ENCODE data around the gene SLC26A11. TPM values are rescaled to one million over a fixed set of nuclear protein-coding genes. Genes with fewer than 3 reads are reported as not detected.

The SLC26A11 gene
- total RNA-seq, 4 donors from 2014 or later, result 7.9 to 19.7 (median 13.7) TPM

GRCh38 chr17:80259457-80260068, 39.3 kb downstream of the SLC26A11 start:
- no peak for TF ChIP-seq EP300 (IDR thresholded peaks at IDR 0.05)
- no peak for TF ChIP-seq POLR2AphosphoS5 (IDR thresholded peaks at IDR 0.05)
- TF ChIP-seq POLR2A (IDR thresholded peaks at IDR 0.05), result no peak
- TF ChIP-seq, protein P1, sequence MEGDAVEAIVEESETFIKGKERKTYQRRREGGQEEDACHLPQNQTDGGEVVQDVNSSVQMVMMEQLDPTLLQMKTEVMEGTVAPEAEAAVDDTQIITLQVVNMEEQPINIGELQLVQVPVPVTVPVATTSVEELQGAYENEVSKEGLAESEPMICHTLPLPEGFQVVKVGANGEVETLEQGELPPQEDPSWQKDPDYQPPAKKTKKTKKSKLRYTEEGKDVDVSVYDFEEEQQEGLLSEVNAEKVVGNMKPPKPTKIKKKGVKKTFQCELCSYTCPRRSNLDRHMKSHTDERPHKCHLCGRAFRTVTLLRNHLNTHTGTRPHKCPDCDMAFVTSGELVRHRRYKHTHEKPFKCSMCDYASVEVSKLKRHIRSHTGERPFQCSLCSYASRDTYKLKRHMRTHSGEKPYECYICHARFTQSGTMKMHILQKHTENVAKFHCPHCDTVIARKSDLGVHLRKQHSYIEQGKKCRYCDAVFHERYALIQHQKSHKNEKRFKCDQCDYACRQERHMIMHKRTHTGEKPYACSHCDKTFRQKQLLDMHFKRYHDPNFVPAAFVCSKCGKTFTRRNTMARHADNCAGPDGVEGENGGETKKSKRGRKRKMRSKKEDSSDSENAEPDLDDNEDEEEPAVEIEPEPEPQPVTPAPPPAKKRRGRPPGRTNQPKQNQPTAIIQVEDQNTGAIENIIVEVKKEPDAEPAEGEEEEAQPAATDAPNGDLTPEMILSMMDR (IDR thresholded peaks at IDR 0.05), result no peak
- Histone ChIP-seq H3K36me3 (peaks cover 0 to 10% of the 10 kb centered on the region in 2 donors), H3K9me3 (no peaks in the 10 kb centered on the region), H3K27ac (peak overlapping the region; percentile 84 to 97 (median 94)), H3K4me1 (peaks cover 2 to 49% (median 27%) of the 10 kb centered on the region in 3 donors), H3K27me3 (no peaks in the 10 kb centered on the region), H3K4me3 (peak overlapping the region; percentile 63 to 78)
- ATAC-seq, result no peak
- WGBS, 2 donors (ENCODE audit: low coverage in 1 of 2), result 35 to 60% methylated on average over 4 to 6 of the region's 18 CpGs

DNA sequence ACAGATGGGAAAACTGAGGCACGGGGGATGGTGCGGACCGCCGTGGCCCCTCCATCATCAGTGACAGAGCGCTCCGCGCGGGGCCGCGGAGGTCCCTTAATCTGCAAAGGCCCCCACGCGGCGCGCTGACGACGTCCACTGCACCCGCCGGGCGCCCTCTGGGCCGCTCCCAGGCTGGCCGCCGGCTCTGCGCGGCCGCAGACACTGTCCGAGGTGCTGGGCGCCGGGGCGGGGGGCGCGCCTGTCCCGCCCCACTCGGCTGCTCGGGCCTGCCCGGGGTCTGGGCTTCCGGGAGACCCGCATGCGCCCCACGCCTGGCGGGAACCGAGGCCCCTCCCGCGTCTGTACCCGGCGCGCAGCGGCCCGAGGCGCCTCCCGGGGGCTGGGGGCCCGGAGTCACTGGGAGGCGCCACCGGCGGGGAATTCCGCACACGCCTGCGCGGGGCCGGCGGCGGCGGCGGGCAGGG, 39.9 kb downstream of the SLC26A11 start:
- TF ChIP-seq, protein P1 (IDR thresholded peaks at IDR 0.05), result peak in 3 of 4 experiments; percentile 20 to 37 (median 25)
- TF ChIP-seq POLR2AphosphoS5 (IDR thresholded peaks at IDR 0.05), result peak; percentile 28
- TF ChIP-seq EP300 (IDR thresholded peaks at IDR 0.05), result no peak
- peak; percentile 60 to 67 for TF ChIP-seq POLR2A (IDR thresholded peaks at IDR 0.05)
- Histone ChIP-seq H3K4me3 (peak overlapping the region; percentile 63 to 78), H3K4me1 (peaks cover 2 to 48% (median 26%) of the 10 kb centered on the region in 3 donors), H3K27me3 (no peaks in the 10 kb centered on the region), H3K36me3 (peaks cover 0 to 12% of the 10 kb centered on the region in 2 donors), H3K27ac (peak overlapping the region; percentile 84 to 97 (median 94)), H3K9me3 (no peaks in the 10 kb centered on the region)
- 0 to 1% methylated on average over 3 to 10 of the region's 63 CpGs for WGBS, 2 donors (ENCODE audit: low coverage in 1 of 2)
- peak; percentile 88 for ATAC-seq

DNA sequence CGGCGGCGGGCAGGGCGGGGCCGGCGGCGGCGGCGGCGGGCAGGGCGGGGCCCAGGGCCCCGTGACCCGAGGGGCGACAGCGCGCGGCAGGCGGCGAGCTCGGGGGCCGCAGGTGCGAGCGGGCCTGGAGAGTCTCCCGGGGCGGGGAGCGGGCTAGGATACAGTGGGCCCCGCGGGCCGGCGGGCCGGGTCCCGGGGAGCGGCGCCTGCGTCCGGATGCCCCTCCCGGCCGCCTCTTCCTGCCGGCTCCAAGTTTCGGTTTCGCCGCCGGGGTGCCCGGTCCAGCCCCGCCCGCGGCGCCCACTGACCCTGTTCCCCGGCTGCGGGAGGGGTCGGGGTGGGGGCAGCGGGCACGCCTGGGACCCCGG, 40.5 kb downstream of the SLC26A11 start, which contains the start of gene RNF213:
TSS of gene RNF213 (plus strand) at position 62 of the 368 bp plus-strand sequence. CDS start 2,830 bp downstream, outside the sequence.
- TF ChIP-seq POLR2AphosphoS5 (IDR thresholded peaks at IDR 0.05), result no peak
- peak; percentile 80 to 85 for TF ChIP-seq POLR2A (IDR thresholded peaks at IDR 0.05)
- TF ChIP-seq EP300 (IDR thresholded peaks at IDR 0.05), result no peak
- TF ChIP-seq, protein P1 (IDR thresholded peaks at IDR 0.05), result peak in 2 of 4 experiments; percentile 5 to 18
- Histone ChIP-seq H3K27ac (peak within 1 kb of the TSS; percentile 96 to 99 (median 98)), H3K9me3 (no peaks in the 10 kb centered on the region), H3K36me3 (peaks cover 0 to 19% of the 10 kb centered on the region in 2 donors), H3K27me3 (no peaks in the 10 kb centered on the region), H3K4me1 (peaks cover 2 to 50% (median 26%) of the 10 kb centered on the region in 3 donors), H3K4me3 (peak within 1 kb of the TSS; percentile 97 to 99)
- WGBS, 2 donors (ENCODE audit: low coverage in 1 of 2), result no CpG with 5 or more reads among the region's 54 CpGs
- ATAC-seq, result peak; percentile 61

DNA sequence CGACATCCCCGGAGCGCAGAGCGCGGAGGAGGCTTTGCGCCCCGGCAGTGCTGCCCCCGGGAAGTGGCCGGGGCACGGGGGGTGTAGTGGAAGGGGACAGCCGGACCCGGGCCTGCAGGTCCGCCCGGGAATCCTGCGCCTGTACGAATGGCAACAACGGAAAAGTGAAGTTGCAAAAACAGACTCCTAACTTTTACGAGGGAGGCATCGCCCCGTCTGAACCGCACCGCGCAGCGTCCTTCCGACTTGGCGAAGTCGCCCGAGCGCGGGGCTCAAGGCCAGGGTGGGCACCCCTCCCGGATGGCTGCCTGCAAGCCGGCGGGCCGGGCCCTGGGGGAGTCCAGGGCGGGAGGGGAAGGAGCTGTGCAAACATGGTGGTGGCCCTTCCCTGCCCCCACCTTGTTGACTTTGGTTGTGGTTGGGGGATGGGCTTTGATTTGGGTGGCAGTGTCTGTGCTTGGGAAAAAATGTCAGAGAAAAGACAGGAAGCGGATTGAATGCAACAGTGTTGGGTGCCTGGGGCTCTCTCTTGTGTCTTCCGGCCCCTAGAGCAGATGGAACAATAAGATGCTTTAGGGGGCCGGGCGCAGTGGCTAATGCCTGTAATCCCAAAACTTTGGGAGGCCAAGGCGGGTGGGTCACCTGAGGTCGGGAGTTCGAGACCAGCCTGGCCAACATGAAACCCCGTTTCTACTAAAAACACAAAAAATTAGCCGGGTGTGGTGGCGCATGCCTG, 41.1 kb downstream of the SLC26A11 start:
- H3K27ac ChIP-seq, result peak overlapping the region; percentile 96 to 99 (median 98)
- H3K9me3 ChIP-seq, result no peaks in the 10 kb centered on the region
- TF ChIP-seq EP300 (IDR thresholded peaks at IDR 0.05) (no peak), POLR2AphosphoS5 (IDR thresholded peaks at IDR 0.05) (no peak), POLR2A (IDR thresholded peaks at IDR 0.05) (no peak)
- TF ChIP-seq, protein P1 (IDR thresholded peaks at IDR 0.05), result no peak
- peak overlapping the region; percentile 97 to 99 for H3K4me3 ChIP-seq
- H3K36me3 ChIP-seq, result peaks cover 0 to 25% of the 10 kb centered on the region in 2 donors
- no peaks in the 10 kb centered on the region for H3K27me3 ChIP-seq
- H3K4me1 ChIP-seq, result peaks cover 2 to 55% (median 26%) of the 10 kb centered on the region in 3 donors
- ATAC-seq, result peak; percentile 26
- 17 to 18% methylated on average over 1 to 8 of the region's 45 CpGs for WGBS, 2 donors (ENCODE audit: low coverage in 1 of 2)

Data from gastroesophageal sphincter (tissue), 4 donors.